Osteocyte (in vitro differentiated cells): ENCODE measurements around the gene PPP1R13L. TPM values are rescaled to one million over a fixed set of nuclear protein-coding genes. Genes with fewer than 3 reads are reported as not detected.

Source experiments
- DNase-seq: peaks from one replicate; pipeline ENCODE4 v3.0.0; 2021; ENCODE audit warnings: mixed read lengths; ENCODE audit not compliant: unreplicated experiment; ENCODE audit errors: extremely low spot score
- H3K27ac Mint-ChIP-seq: one replicate; pipeline ENCODE4 v1.8.0; 2021; ENCODE audit warnings: mild to moderate bottlenecking, mixed read lengths; ENCODE audit not compliant: unreplicated experiment
- H3K27me3 Mint-ChIP-seq: one replicate; pipeline ENCODE4 v1.8.0; 2021; ENCODE audit warnings: mixed read lengths; ENCODE audit not compliant: unreplicated experiment
- H3K36me3 Mint-ChIP-seq: one replicate; pipeline ENCODE4 v1.8.0; 2021; ENCODE audit warnings: mixed read lengths; ENCODE audit not compliant: unreplicated experiment
- H3K4me1 Mint-ChIP-seq: one replicate; pipeline ENCODE4 v1.8.0; 2021; ENCODE audit warnings: mixed read lengths; ENCODE audit not compliant: unreplicated experiment
- H3K4me3 Mint-ChIP-seq: one replicate; pipeline ENCODE4 v1.8.0; 2021; ENCODE audit warnings: mild to moderate bottlenecking, moderate library complexity, mixed read lengths; ENCODE audit not compliant: unreplicated experiment
- H3K9me3 Mint-ChIP-seq: one replicate; pipeline ENCODE4 v1.8.0; 2021; ENCODE audit warnings: mixed read lengths; ENCODE audit not compliant: unreplicated experiment
- total RNA-seq: library from RNA; stranded (reverse); gene quantifications from 2 replicates; pipeline ENCODE4 v1.2.1, GENCODE V29; 2021
- TF ChIP-seq, protein P1 (sequence below): fragments of 200-600 bp; sonication (generic); IDR thresholded peaks from 2 replicates; pipeline ENCODE4 v1.5.0; 2021; ENCODE audit warnings: antibody characterized with exemption, mild to moderate bottlenecking, moderate library complexity

PPP1R13L gene
- total RNA-seq, 1 donor from 2014 or later, result 53.5 TPM

DNA sequence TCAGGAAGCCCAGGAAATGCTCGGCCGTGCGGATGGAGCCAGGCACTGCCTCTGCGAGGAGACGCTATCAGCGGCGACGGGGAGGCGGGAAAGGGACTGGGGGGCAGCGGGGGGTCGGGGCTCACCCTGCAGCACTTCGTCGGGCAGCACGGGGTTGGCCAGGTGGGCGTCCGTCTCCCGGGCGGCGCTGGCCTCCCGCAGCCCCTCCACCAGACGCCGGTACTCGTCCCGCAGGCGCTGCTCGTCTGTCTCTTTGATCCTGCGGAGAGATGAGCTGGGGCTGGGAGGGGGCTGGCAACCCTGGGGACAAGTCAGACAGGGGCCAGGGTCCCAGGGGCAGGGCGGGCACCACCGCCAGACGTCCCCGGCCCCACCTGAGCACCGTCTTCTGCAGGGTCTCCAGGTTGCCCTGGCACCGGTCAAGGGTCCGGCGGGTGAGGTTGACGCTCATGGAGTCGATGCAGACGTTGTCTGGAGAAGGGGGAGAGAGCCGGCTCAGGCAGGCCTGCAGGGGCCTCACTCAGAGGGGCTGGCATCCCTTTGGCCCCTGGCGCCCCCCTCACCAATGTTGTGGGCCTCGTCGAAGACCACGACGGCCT lies 40.9 kb downstream of the PPP1R13L start:
- no peak for DNase-seq
- Mint-ChIP-seq H3K4me1 (peaks cover 6% of the 10 kb centered on the region), H3K9me3 (no peaks in the 10 kb centered on the region), H3K27ac (no peak overlapping the region), H3K36me3 (peaks cover 8% of the 10 kb centered on the region), H3K27me3 (no peaks in the 10 kb centered on the region), H3K4me3 (no peak overlapping the region)
- TF ChIP-seq, protein P1, sequence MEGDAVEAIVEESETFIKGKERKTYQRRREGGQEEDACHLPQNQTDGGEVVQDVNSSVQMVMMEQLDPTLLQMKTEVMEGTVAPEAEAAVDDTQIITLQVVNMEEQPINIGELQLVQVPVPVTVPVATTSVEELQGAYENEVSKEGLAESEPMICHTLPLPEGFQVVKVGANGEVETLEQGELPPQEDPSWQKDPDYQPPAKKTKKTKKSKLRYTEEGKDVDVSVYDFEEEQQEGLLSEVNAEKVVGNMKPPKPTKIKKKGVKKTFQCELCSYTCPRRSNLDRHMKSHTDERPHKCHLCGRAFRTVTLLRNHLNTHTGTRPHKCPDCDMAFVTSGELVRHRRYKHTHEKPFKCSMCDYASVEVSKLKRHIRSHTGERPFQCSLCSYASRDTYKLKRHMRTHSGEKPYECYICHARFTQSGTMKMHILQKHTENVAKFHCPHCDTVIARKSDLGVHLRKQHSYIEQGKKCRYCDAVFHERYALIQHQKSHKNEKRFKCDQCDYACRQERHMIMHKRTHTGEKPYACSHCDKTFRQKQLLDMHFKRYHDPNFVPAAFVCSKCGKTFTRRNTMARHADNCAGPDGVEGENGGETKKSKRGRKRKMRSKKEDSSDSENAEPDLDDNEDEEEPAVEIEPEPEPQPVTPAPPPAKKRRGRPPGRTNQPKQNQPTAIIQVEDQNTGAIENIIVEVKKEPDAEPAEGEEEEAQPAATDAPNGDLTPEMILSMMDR, result no peak

DNA sequence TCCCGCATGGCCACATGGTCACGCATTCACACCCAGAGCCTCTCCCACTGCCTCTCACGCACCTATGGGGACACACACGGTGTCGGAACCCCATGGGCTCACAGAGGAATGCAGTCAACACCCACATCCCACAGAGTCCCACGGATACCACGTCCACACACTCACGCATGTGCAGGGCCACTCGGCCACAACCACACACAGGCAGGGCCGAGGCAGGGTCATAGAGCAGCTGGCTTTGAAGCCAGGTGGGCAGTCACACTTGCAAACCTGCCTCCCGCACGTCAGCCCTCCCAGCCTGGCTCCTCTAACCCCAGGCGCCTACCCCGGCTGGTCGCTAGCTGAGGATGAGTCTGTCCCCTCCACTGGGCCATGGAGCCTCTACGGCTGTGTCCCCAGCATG lies 42.6 kb downstream of the PPP1R13L start:
- H3K4me3 Mint-ChIP-seq, result no peak overlapping the region
- H3K36me3 Mint-ChIP-seq, result peaks cover 13% of the 10 kb centered on the region
- H3K4me1 Mint-ChIP-seq, result no peaks in the 10 kb centered on the region
- DNase-seq, result no peak
- no peak overlapping the region for H3K27ac Mint-ChIP-seq
- H3K27me3 Mint-ChIP-seq, result no peaks in the 10 kb centered on the region
- TF ChIP-seq, protein P1, result no peak
- H3K9me3 Mint-ChIP-seq, result no peaks in the 10 kb centered on the region

DNA sequence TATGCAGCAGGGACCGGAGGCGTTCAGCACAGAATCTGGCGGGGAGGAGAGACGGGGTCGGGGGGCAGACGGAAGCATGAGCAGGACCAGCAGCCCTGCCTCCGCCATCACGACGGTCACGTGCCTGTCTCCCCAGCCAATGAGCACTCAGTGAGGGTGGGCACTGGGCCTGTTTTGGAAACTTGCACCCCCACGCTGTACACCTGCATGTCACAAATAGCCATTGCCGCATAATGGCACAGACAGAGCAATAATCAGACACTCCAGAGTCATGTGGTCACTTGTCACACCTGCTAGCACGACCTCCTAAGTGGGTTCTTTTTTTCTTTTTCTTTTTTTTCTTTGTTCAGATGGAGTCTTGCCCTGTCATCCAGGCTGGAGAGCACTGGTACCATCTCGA lies 43.3 kb downstream of the PPP1R13L start:
- H3K36me3 Mint-ChIP-seq, result peaks cover 15% of the 10 kb centered on the region
- H3K4me1 Mint-ChIP-seq, result no peaks in the 10 kb centered on the region
- TF ChIP-seq, protein P1, result no peak
- DNase-seq, result no peak
- H3K9me3 Mint-ChIP-seq, result no peaks in the 10 kb centered on the region
- no peaks in the 10 kb centered on the region for H3K27me3 Mint-ChIP-seq
- no peak overlapping the region for H3K27ac Mint-ChIP-seq
- H3K4me3 Mint-ChIP-seq, result no peak overlapping the region

DNA sequence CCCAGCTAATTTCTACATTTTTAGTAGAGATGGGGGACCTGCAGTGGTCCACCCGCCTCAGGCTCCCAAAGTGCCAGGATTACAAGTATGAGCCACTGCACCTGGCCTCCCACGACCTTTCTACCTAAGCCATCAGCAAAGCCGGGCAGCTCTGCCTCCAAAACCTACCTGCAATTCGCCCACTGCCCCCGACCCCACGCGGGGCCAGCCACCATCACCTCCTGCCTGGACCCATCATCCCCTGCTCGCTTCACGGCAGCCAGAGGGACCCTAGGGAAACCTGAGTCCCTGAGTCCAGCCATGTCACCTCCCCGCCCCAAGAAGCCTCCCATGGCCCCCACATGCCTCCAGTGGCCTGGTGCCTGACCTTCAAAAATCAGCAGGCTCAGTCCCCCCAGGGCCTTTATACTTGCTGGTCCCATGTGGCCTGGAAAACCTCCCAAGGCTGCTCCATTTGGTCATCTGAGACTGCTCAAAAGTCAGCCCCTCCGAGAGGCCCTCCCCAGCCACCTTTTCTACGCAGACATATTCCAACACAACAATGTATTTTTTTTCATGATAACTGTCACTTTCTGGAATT lies 46.6 kb downstream of the PPP1R13L start:
- DNase-seq, result no peak
- H3K4me3 Mint-ChIP-seq, result no peak overlapping the region
- no peaks in the 10 kb centered on the region for H3K27me3 Mint-ChIP-seq
- no peaks in the 10 kb centered on the region for H3K4me1 Mint-ChIP-seq
- TF ChIP-seq, protein P1, result no peak
- peaks cover 29% of the 10 kb centered on the region for H3K36me3 Mint-ChIP-seq
- H3K27ac Mint-ChIP-seq, result no peak overlapping the region
- no peaks in the 10 kb centered on the region for H3K9me3 Mint-ChIP-seq

DNA sequence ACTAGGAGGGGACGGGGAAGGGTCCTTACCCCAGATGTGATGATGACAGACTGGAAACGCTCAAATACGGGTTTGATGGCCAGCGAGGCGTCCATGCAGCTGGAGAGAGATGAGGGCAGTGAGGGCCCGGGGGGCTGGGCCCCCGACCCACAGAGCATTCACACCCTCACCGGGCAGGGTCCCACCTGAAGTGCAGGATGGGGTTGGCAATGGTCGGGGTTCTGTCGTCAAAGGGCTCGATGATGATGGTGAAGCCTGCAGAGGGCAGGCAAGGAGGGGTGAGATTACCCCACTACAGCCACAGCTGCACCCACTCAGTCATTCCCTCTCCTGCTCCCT lies 47.5 kb downstream of the PPP1R13L start:
- TF ChIP-seq, protein P1, result no peak
- no peak for DNase-seq
- Mint-ChIP-seq H3K27ac (no peak overlapping the region), H3K36me3 (peaks cover 29% of the 10 kb centered on the region), H3K9me3 (no peaks in the 10 kb centered on the region), H3K4me1 (no peaks in the 10 kb centered on the region), H3K27me3 (no peaks in the 10 kb centered on the region), H3K4me3 (no peak overlapping the region)
